HG03432 (cell line): Measurements from ENCODE around the gene PPM1N.

Experiments used
- ATAC-seq: cut with Tn5 transposase; IDR thresholded peaks from one replicate; pipeline ENCODE4 v1.9.1; 2021; ENCODE audit warnings: mild to moderate bottlenecking, moderate library complexity; ENCODE audit not compliant: unreplicated experiment

PPM1N gene

DNA sequence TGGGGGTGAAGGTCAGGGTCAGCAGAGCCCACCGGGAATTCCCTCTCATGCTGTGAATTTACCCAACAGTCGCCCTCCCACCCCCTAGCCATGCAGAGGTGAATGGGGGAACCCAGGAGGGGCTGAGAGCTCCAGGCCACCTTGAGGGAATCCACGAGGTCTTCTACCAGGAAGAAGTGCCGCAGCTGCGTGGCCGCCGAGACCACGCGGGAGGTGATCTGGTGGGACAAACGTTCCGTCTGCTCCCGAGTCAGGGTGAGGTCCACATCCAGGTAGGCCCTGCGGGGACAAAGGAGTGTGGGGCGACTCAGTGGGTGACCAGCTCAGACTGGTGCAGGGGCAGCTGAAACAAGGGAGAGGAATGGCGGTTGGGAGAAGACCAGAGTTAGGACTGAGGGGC is 9.5 kb upstream of the PPM1N start:
- no peak for ATAC-seq

DNA sequence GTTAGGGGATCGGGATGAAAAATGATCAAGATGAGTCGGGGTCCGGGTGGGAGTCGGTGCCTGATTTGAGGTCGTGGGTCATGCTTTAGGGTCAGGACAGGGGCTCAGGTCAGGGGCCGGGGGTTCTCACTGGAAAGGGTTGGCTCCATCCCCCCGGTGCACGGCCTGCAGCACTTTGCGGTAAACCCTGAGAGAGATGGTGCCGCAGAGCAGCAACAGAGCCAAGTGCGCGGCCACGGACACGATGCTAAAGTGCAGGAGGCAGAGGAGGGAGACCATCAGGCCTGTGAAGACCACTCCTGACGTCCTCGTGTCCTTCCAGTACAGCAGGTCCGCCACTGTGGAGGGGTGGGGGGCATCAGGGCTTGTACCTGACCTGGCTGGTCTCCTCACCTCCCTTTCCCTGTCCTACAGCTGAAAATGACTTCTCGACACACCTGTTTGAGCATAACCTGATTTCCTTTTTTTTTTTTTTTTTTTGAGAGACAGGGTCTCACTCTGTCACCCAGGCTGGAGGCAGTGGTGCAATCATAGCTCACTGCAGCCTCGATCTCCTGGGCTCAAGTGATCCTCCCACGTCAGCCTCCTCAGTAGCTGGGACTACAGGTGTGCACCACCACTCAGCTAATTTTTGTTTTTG is 8.9 kb upstream of the PPM1N start:
- no peak for ATAC-seq

DNA sequence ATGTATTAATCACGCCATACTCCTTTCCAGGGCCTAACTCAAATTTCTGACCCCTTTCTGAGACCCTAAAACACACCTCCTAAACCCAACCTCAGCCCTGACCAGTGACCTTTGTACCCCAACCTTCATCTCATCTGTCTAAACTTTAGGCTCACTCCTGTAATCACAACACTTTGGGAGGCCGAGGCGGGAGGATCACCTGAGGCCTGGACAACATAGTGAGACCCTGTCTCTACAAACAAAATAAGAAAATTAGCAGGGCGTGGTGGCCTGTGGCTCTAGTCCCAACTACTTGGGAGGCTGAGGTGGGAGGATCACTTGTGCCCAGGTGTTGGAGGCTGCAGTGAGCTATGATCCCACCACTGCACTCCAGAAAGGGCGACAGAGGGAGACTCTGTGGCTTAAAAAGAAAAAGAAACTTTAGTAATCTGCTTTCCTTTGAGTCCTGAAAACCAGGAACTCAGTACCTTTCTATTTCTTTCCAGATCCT is 6.1 kb upstream of the PPM1N start:
- ATAC-seq: no peak

DNA sequence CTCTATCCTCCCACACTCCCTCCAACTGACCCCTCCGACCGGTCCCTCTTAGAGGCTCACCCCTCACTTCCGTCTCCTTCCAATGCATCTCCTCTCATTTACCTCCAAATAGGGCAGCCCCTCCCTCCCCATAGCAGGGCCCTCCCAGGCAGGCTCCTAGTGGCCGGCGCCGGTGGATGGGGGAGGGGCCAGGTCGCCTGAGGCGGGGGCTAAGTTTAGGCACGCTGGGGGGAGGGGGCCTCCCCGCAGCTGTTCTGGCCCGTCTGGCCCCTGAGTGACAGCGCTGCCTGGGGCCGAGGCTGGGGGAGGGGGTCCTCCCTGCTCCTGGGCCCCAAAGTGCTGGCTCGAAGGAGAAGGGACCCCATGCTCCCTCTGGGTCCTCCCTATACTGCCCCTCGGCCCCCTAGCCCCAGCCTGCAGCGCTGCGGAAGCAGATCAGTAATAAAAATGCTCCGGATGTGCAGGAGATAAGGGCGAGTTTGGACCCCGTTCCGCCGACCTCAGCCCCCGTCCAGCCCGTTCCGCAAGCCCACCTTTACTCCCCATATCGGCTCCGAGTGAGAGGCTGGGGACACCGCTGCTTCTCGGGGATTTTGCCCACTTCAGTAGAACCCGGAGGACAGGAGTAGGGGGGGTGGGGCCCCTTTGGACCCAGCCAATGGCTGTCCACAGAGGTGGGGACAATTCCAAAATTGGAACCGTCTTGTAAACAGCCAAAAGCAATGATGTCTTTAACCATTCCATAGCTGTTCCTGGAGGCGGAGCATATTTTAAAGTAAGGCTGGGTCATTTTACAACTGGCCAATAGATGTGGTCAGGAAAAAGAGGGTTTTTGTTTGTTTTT is 5.4 kb upstream of the PPM1N start:
- peak; percentile 33 for ATAC-seq

DNA sequence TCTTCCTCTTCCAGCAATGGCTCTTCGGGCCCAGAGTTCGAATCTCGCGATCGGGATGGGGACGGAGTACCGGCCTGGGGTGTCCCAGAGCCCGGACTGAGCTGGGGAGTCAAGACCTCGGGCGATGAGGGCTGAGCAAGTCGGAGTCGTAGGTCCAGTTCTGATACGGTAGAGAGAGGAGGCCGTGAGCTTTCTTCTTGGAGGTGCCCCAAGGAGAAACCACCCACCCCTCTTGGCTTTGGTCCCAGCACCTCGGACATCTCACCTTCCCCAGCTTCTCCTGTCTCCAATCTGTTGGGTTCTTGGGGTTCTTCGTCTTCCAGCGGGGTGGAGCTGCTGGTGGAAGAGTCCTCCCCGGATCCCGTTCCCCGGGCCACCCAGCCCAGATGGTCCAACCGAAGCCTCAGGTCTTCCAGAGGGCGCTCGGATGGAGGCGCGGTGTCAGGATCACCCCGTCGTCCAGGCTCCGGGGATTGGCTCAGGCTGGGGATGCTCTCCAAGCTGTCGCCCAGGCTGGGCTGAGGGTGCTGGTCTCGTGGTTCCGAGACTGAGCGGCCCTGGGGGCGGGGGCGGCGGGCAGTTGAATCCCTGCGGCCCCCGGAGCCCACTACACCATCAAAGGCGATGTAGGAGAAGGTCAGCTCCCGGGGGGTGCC is 3.9 kb upstream of the PPM1N start:
- ATAC-seq: no peak

DNA sequence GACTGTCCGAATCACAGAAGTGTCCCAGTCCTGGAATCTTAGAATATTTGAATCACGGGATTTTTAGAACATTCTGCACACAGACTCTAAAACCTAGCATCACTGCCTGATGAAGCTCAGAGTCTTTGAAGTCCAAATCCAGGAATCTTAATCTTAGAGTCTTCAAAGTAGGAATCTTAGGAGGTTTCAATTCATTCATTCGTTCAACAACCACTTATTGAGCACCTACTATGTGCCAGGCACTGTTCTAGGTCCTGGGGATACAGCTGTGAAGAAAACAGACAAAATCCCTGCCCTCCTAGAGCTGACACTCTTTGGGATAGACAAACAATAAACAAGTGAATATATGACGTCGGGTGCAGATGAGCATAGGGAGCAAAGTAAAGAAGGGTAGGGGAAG is 3.1 kb upstream of the PPM1N start:
- no peak for ATAC-seq

DNA sequence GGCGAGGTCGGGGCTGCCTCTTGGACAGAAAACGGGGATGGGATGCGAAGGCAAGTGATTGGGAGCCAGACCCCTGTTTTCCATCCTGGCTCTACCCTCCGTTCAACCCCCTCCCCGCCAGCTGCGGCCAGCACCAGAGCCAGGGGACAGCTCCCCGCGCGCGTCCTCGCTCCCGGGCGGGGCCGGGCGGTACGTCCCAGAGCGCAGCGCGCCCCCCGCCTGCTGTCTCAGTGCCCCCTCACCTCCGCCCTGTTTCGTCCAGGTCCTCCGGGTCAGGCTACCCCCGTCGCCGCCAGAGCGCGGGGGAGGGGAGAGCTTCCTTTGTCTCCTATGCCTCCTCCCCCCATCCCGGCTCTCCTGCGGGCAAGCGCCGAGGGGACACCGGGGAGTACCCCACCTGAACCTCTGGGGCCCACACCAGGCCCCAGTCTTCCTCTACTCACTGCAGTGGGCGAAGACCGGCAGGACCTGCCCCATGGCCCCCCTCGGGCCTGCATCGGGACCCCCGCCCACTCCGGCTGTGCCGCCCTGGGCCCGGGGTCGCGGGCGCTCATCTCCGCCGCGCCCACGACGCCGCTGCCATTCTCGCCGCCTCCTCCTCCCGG is 1.8 kb upstream of the PPM1N start:
- peak; percentile 20 for ATAC-seq

DNA sequence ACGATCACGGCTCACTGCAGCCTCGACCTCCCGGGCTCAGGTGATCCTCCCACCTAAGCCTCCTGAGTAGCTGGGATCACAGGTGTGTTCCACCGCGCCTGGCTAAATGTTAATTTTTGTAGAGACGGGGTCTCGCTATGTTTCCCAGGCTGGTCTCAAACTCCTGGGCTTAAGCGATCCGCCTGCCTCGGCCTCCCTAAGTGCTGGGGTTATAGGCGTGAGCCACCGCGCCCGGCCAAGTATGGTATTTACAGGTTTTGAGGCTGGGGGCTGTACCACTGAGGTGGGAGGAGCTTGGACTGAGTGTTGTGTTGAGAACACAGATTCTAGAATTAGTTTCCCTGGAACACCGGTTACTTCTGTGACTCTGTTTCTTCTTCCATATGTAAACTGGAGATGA is 452 bp upstream of the PPM1N start:
- ATAC-seq: no peak

DNA sequence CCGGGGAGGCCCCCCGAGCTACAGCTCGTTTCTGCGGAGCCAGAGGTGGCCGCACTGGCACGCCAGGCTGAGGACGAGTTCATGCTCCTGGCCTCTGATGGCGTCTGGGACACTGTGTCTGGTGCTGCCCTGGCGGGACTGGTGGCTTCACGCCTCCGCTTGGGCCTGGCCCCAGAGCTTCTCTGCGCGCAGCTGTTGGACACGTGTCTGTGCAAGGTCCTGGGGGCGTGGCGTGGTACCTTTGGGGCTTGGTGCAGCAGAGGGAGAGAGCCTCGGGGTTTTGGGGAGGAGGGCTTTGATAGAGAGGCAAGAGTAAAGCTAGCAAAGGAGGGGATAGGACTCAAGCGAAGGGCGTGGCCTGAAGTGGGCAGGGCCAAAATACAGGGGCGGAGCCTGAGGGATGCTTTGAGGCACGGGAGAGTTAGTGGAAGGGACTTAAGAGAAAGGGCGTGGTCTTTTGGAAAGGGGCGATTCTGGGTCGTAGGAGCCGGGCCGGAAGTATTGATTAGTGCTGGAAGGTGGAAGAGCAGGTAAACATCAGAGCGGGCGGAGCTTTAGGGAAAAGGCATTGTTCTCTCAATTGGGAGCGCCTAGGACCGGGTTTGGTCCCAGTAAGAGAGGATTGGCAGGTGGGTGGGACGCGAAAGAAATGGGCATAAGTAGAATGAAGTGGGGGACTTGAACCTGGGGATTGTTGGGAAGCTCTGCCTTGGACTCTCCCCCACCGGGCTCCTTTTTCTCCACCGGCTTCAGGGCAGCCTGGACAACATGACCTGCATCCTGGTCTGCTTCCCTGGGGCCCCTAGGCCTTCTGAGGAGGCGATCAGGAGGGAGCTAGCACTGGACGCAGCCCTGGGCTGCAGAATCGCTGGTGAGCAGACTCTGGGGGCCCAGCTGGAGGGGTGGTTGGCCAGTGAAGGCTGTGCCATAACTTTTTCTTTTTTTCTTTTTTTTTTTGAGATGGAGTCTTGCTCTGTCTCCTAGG is 1.2 kb downstream of the PPM1N start:
- ATAC-seq: no peak

DNA sequence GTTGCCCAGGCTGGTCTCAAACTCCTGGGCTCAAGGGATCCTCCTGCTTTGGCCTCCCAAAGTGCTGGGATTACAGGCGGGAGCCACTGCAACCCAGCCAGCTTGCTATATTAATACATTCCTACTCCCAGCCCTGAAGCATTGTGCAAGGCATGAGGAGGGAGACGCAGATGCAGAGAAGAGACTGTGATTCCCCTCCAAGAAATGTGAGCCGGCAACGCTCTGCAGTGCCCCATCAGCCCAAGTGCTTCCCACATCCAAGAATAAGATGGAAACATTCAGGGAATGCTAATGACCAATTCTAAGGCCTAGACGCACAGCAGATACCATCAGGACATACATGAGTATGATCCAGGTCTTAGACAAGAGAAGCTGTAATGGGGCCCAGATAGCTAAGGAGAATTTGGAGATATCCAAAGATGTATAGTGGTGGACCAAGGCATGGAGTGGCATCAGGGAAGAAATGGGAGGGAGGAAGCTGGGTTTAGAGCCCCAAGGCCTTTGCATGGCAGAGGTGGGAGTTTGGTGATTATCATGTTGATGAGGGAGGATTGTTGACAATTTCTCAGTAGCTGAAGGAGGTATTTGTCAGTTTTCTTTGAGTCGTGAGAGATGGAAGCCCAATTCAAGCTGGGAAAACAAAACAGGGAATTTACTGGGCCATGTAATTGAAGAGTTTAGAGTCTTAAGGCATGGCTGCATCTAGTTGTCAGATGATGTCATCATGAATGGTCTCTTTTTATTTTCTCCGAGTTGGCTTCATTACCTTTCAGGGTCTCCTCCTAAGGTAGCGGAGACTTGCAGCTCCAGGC is 2.9 kb downstream of the PPM1N start:
- ATAC-seq: no peak

DNA sequence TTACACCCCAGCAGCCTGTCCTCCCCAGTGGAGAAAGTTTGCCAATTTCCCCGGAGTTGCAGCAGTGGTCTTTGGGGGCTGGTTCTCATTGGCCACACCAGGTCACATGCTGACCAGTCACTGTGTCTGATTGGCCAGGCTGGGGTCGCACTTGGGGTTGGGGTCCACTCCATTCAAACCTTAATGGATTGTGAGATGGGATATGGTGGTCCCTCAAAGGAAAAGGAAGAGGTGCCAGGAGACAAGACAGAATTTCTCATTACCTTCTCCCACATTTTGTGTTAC is 3.4 kb downstream of the PPM1N start:
- no peak for ATAC-seq

DNA sequence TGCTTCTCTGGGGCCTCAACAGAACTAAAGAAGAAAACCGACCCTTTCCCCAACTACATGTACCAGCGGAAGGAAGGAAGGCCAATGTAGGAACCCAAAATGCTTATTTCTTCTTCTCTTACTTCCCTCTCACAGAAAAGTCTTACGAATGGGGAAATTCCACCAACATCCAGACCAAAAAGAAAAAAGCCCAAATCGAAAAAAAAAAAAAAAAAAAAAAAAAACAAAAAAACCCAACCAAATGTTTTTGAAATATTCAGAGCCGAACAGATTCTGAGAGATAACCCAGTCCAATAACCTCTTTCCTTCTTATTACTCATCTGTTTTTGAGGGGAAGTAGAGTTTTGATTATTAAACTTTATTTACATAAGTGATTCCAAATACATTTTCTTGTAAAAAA is 3.9 kb downstream of the PPM1N start:
- no peak for ATAC-seq

DNA sequence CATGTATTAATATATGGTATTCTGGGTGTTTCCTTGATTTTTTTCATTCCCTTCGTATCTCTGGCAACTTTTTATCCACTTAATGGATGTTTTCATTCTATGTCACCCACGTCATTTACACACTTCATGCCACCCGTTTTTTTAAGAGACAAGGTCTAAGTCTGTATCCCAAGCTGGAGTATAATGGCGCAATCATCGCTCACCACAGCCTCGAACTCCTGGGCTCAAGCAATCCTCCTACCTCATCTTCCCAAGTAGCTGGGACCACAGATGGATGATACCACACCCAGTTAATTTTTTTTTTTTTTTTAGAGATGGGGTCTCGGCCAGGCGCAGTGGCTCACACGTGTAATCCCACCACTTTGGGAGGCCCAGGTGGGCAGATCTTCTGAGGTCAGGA is 5.7 kb downstream of the PPM1N start:
- ATAC-seq: no peak

DNA sequence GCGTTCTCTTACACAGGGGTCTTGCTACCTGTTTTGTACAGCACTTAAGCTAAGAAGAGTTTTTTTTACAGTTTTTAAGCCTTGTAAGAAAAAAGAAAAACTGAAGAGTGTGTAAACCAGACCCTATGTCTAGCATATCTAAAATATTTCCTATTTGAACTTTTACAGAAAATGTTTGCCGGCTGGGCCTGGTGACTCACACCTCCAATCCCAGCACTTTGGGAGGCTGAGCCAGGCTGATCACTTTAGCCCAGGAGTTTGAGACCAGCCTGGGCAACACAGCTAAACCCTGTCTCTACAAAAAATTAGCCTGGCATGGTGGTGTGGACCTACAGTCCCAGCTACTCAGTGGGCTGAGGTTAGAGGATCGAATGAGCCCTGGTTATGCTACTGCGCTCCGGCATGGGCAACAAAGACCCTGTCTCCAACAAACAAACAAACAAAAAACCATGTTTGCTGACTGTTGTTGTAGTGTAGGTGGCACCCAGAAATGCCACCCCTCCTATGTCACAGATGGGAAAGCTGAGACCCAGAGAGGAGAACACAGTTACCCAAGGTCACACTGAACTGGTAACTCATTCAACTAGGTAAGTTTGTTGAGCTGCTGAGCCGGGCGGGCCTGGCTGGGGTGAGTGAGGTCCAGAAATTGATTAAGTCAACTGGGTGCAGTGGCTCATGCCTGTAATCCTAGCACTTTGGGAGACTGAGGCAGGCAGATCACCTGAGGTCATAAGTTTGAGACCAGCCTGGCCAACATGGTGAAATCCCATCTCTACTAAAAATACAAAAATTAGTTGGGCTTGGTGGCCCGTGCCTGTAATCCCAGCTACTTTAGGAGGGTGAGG is 7.1 kb downstream of the PPM1N start:
- ATAC-seq: no peak

DNA sequence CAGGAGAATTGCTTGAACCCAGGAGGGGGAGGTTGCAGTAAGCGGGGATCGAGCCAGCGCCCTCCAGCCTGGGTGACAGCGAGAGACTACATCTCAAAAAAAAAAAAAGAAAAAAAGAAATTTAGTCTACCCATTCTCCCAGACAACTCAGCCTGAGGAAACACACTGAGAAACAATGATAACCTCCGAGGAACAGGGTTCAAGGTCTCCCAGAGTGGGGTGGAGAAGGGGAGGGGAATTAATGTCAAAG is 7.7 kb downstream of the PPM1N start:
- no peak for ATAC-seq

DNA sequence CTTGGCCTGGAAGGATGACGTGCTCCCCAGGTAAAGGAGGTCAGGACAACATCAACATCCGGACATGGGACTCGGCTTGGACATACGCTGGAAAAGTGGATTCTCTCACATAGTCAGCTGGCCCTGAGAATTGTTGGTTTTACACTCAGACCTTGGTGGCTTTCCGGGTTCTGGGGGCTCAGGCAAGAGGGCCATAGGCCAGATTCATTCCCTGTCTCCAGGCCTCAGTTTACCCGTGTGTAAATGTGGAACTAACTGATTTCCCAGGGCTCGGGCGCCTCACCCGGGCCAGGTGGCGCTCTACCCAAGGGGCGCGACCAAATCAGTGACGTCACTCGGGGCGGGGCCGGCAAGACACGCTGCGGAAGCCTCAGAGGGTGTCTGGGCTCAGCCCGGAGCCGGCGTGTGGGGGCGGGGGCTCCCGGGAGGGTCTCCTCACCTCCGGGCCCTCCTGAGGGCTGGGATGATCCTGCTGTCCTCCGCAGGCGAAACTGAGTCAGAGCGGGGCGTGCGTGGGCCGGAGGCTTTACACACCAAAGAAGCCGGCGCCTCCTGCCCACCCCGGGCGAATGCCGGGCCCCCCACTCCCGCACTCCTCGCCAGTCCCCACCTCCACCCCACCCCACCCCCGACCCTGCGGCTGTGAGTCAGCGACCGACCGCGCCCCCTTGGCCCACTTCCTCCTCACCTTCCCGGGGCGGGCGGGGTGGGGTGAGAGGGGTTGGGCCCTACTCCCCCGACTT is 8.2 kb downstream of the PPM1N start:
- peak; percentile 64 for ATAC-seq

DNA sequence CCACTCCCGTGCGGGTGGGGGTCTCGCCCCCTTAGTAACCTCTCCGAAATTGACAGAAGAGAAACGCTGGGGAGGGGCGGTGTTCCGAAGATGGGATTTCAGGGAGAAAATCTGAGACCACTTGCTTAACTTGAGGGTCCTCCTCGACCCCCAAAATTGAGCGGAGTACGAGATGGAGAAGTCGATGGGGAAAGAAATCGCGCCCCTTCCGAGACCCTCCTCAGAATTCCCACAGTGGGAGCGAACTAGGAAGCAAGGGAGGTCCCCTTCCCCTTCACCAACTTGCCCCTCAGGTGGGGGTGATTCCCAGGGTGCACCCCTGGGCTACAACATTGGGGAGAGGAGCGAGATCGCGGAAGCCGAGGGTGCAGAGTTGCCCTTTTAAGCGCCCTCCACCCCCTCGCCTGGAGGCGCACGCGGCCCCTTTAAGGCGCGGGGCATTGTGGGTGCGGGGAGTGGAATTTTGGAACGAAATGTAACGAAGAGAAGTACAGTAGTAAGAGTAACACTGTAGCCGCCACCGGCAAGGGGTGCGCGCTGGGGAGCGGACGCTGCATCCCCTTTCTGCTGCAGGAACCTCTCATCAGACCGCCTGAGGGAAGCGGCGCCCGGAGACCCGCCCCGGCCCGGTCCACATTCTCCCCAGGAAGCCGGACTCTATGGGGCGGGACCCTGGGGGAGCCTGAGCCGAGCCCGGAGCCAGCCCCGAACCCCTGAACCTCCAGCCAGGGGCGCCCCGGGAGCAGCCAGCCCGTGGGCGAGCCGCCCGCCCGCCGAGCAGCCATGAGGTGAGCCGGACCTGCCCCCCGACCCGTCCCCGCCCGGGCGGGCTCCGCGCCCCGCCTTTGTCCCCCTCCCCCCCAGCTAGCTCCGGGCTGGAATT is 9.0 kb downstream of the PPM1N start, which contains the start of gene VASP:
Gene VASP (plus strand): TSS at position 491 of the 883 bp plus-strand sequence. CDS start 293 bp downstream, at position 784.
- ATAC-seq: peak; percentile 51
